Measurements from ENCODE around the gene WAS. TPM values are rescaled to one million over a fixed set of nuclear protein-coding genes. Genes with fewer than 3 reads are reported as not detected.
A peak's percentile ranks its signal among the peaks of the same experiment; 100 is the strongest.
"Not testable (repeated sequence)": the region's sequence is repeated elsewhere in the genome, so short reads cannot be mapped to it uniquely, and the experiment has no call there.

Gene WAS
- total RNA-seq, 3 donors from 2014 or later (not counting 1 experiment from before 2014, with no cell fraction given), result 136 to 149 (median 141) TPM

DNA sequence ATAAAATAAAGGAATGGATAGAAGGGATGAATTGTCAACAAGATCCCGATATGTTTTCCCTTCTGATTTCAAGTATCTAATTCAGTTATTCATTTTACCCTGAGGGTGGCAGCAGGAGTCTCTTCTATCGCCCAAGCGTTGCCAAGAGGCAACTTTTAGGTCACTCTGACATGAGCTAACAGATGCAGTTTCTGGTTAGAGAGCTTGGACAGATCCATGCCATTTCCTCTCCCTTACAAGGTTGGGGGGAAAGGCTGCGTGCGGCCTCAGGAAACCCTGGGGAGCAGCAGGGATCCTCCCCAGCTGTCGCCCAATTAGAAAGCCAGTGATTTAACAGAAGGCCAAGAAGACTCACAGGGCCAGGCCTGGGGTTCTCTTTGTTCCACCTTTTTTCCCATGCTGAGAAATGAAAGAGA lies 35.3 kb upstream of the WAS start:
- H3K27ac Mint-ChIP-seq, result no peak overlapping the region

DNA sequence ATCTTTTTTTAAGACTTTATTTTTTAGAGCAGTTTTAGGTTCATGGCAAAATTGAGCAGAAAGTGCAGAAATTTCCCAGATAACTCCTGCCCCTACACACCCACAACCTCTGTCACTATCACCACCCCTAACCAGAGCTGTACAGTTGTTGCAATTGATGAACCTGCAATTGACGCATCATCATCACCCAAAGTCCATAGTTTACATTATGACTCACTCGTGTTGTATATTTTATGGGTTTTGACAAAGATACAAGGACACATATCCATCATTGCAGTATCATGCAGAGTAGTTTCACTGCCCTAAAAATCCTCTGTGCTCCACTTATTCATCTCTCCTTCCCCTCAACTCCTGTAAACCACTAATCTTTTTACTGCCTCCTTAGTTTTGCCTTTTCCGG lies 34.5 kb upstream of the WAS start:
- ATAC-seq (no peak), DNase-seq (no peak)
- TF ChIP-seq, protein P1, sequence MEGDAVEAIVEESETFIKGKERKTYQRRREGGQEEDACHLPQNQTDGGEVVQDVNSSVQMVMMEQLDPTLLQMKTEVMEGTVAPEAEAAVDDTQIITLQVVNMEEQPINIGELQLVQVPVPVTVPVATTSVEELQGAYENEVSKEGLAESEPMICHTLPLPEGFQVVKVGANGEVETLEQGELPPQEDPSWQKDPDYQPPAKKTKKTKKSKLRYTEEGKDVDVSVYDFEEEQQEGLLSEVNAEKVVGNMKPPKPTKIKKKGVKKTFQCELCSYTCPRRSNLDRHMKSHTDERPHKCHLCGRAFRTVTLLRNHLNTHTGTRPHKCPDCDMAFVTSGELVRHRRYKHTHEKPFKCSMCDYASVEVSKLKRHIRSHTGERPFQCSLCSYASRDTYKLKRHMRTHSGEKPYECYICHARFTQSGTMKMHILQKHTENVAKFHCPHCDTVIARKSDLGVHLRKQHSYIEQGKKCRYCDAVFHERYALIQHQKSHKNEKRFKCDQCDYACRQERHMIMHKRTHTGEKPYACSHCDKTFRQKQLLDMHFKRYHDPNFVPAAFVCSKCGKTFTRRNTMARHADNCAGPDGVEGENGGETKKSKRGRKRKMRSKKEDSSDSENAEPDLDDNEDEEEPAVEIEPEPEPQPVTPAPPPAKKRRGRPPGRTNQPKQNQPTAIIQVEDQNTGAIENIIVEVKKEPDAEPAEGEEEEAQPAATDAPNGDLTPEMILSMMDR (IDR thresholded peaks at IDR 0.05), result no peak
- H3K4me1 ChIP-seq (ENCODE audit: control insufficient read depth, insufficient read depth, low read length), result no peaks in the 10 kb centered on the region
- Mint-ChIP-seq H3K27ac (no peak overlapping the region), H3K27me3 (ENCODE audit: low read depth in 2 of 2) (no peaks in the 10 kb centered on the region), H3K4me1 (peaks cover 0 to 4% of the 10 kb centered on the region in 2 donors), H3K9me3 (no peaks in the 10 kb centered on the region), H3K36me3 (no peaks in the 10 kb centered on the region), H3K4me3 (no peak overlapping the region)
- WGBS (ENCODE audit: insufficient coverage), result 85% methylated on average over 2 of the region's 3 CpGs
- no peak overlapping the region for H3K27ac ChIP-seq (ENCODE audit: low read length)
- no peaks in the 10 kb centered on the region for H3K27me3 ChIP-seq (ENCODE audit: control insufficient read depth, insufficient read depth, low read length)
- no peaks in the 10 kb centered on the region for H3K9me3 ChIP-seq (ENCODE audit: control insufficient read depth, insufficient read depth, low read length)
- H3K4me3 ChIP-seq (ENCODE audit: low read length), result no peak overlapping the region
- no peaks in the 10 kb centered on the region for H3K36me3 ChIP-seq (ENCODE audit: control insufficient read depth, insufficient read depth, low read length)
- intact Hi-C loops (cut with micrococcal nuclease), result loop anchor here (2.0 kb wide), 1 partner anchor 296 kb away; no protein-coding TSS in a partner anchor

More for the DNA sequence above, 35.3 kb upstream of the WAS start:
- H3K27me3 ChIP-seq (ENCODE audit: control insufficient read depth, insufficient read depth, low read length), result no peaks in the 10 kb centered on the region
- Mint-ChIP-seq H3K9me3 (no peaks in the 10 kb centered on the region), H3K36me3 (no peaks in the 10 kb centered on the region), H3K27me3 (ENCODE audit: low read depth in 2 of 2) (no peaks in the 10 kb centered on the region), H3K4me1 (peaks cover 0 to 4% of the 10 kb centered on the region in 2 donors), H3K4me3 (no peak overlapping the region)
- DNase-seq, result peak; percentile 17 to 72
- H3K9me3 ChIP-seq (ENCODE audit: control insufficient read depth, insufficient read depth, low read length), result no peaks in the 10 kb centered on the region
- no peaks in the 10 kb centered on the region for H3K4me1 ChIP-seq (ENCODE audit: control insufficient read depth, insufficient read depth, low read length)
- no peak overlapping the region for H3K4me3 ChIP-seq (ENCODE audit: low read length)
- ATAC-seq, result peak; percentile 53 to 83 (median 80)
- 67% methylated on average over 1 of the region's 6 CpGs for WGBS (ENCODE audit: insufficient coverage)
- intact Hi-C loops (cut with micrococcal nuclease), result loop anchor here (1.0 to 2.0 kb wide), 2 partner anchors 269 to 296 kb away; no protein-coding TSS in a partner anchor
- no peak overlapping the region for H3K27ac ChIP-seq (ENCODE audit: low read length)
- TF ChIP-seq, protein P1 (IDR thresholded peaks at IDR 0.05), result peak; percentile 57
- H3K36me3 ChIP-seq (ENCODE audit: control insufficient read depth, insufficient read depth, low read length), result no peaks in the 10 kb centered on the region

DNA sequence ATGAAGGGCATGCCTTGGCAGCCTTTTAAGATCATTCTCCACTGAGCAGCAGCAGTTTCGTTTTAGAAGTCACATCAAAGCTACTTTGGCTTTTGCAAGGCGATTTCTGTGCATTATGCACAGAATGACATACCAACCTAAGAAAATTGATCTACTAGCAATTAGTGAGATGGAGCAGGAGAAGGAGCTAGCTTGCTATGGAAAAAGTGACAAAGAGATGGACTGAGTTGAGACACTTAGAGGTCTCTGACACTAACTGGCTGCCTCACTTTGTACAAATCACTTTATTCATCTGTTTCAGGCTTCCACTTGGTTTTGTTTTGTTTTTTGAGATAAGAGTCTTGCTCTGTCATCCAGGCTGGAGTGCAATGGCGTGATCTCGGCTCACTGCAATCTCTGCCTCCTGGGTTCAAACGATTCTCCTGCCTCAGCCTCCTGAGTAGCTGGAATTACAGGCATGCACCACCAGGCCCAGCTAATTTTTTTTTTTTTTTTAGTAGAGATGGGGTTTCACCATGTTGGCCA lies 31.5 kb upstream of the WAS start:
- H3K4me3 Mint-ChIP-seq; H3K27ac ChIP-seq (ENCODE audit: low read length); H3K36me3 Mint-ChIP-seq; H3K9me3 ChIP-seq (ENCODE audit: control insufficient read depth, insufficient read depth, low read length); H3K4me3 ChIP-seq (ENCODE audit: low read length); H3K36me3 ChIP-seq (ENCODE audit: control insufficient read depth, insufficient read depth, low read length); H3K9me3 Mint-ChIP-seq; H3K27me3 ChIP-seq (ENCODE audit: control insufficient read depth, insufficient read depth, low read length); H3K27ac Mint-ChIP-seq; H3K4me1 Mint-ChIP-seq; H3K4me1 ChIP-seq (ENCODE audit: control insufficient read depth, insufficient read depth, low read length); ATAC-seq; intact Hi-C loops (cut with micrococcal nuclease); H3K27me3 Mint-ChIP-seq (ENCODE audit: low read depth in 2 of 2): not testable (repeated sequence)
- WGBS (ENCODE audit: insufficient coverage), result 82% methylated on average over 3 of the region's 5 CpGs
- peak in 1 of 2 donors; percentile 6 for DNase-seq

DNA sequence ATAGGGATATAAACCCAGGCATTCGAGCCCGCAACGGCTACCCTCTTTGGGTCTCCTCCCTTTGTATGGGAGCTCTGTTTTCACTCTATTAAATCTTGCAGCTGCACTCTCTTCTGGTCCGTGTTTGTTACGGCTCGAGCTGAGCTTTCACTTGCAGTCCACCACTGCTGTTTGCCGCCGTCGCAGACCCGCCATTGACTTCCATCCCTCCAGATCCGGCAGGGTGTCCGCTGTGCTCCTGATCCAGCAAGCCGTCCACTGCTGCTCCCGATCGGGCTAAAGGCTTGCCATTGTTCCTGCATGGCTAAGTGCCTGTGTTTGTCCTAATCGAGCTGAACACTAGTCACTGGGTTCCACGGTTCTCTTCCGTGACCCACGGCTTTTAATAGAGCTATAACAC lies 28.9 kb upstream of the WAS start:
- H3K4me3 ChIP-seq (ENCODE audit: low read length); H3K27ac ChIP-seq (ENCODE audit: low read length); H3K4me1 ChIP-seq (ENCODE audit: control insufficient read depth, insufficient read depth, low read length); H3K27ac Mint-ChIP-seq; H3K27me3 Mint-ChIP-seq (ENCODE audit: low read depth in 2 of 2); DNase-seq; H3K4me3 Mint-ChIP-seq; H3K36me3 ChIP-seq (ENCODE audit: control insufficient read depth, insufficient read depth, low read length); H3K4me1 Mint-ChIP-seq; H3K9me3 ChIP-seq (ENCODE audit: control insufficient read depth, insufficient read depth, low read length); intact Hi-C loops (cut with micrococcal nuclease); H3K36me3 Mint-ChIP-seq; H3K27me3 ChIP-seq (ENCODE audit: control insufficient read depth, insufficient read depth, low read length); H3K9me3 Mint-ChIP-seq; ATAC-seq: not testable (repeated sequence)
- 86% methylated on average over 19 of the region's 19 CpGs for WGBS (ENCODE audit: insufficient coverage)

DNA sequence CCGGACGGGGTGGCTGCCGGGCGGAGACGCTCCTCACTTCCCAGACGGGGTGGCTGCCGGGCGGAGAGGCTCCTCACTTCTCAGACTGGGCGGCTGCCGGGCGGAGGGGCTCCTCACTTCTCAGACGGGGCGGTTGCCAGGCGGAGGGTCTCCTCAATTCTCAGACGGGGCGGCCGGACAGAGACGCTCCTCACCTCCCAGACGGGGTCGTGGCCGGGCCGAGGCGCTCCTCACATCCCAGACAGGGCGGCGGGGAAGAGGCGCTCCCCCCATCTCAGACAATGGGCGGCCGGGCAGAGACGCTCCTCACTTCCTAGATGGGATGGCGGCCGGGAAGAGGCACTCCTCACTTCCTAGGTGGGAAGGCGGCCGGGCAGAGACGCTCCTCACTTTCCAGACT lies 23.9 kb upstream of the WAS start:
- H3K9me3 Mint-ChIP-seq; H3K36me3 ChIP-seq (ENCODE audit: control insufficient read depth, insufficient read depth, low read length); DNase-seq; H3K4me3 Mint-ChIP-seq; H3K36me3 Mint-ChIP-seq; H3K4me1 ChIP-seq (ENCODE audit: control insufficient read depth, insufficient read depth, low read length); intact Hi-C loops (cut with micrococcal nuclease); H3K9me3 ChIP-seq (ENCODE audit: control insufficient read depth, insufficient read depth, low read length); H3K27ac ChIP-seq (ENCODE audit: low read length); H3K27me3 Mint-ChIP-seq (ENCODE audit: low read depth in 2 of 2); ATAC-seq; H3K4me1 Mint-ChIP-seq; H3K27ac Mint-ChIP-seq; H3K27me3 ChIP-seq (ENCODE audit: control insufficient read depth, insufficient read depth, low read length); H3K4me3 ChIP-seq (ENCODE audit: low read length): not testable (repeated sequence)
- 95% methylated on average over 24 of the region's 34 CpGs for WGBS (ENCODE audit: insufficient coverage)
